Jurkat, Clone E6-1 (cell line): ENCODE data around the gene DUT.

Experiments
- DNase-seq: peaks from one replicate; pipeline ENCODE4 v3.0.0-alpha.2; 2011; ENCODE audit warnings: low read depth, low spot score
- H3K4me3 ChIP-seq: 2 replicates; pipeline ENCODE4 v1.5.1; 2011; ENCODE audit warnings: mild to moderate bottlenecking, low read length, control low read depth, moderate library complexity

Gene DUT

GRCh38 chr15:48392356-48392755, 61.1 kb downstream of the DUT start:
- DNase-seq, result no peak
- no peak overlapping the region for H3K4me3 ChIP-seq
